K562 (cell line): ENCODE data around the gene SLC13A4. TPM values are rescaled to one million over a fixed set of nuclear protein-coding genes. Genes with fewer than 3 reads are reported as not detected.

ENCODE experiments used
- BRD4 ChIP-seq: fragments of 200-600 bp; sonication (generic); IDR thresholded peaks from 2 replicates; pipeline ENCODE4 v1.6.1; 2017; ENCODE audit warnings: inconsistent platforms
- CREB1 ChIP-seq, 2 experiments: sonication (generic) in 1 of 2; formaldehyde crosslinking in 1 of 2; IDR thresholded peaks; 2 replicates each; pipeline versions ENCODE4 v1.6.1 to v1.8.0; 2012 to 2022; ENCODE audit warnings: inconsistent platforms in 1 of 2, mild to moderate bottlenecking in 1 of 2, missing genetic modification reagents in 1 of 2, moderate library complexity in 1 of 2
- ESRRB ChIP-seq: fragments of 250-450 bp; sonication (Bioruptor Pico); IDR thresholded peaks from 2 replicates; pipeline ENCODE4 v1.5.0; 2020; ENCODE audit warnings: mild to moderate bottlenecking, moderate library complexity, borderline replicate concordance
- GABPA ChIP-seq: fragments of 200-800 bp; sonication (Bioruptor generic); conservative IDR thresholded peaks from 2 replicates; pipeline ENCODE4 v1.6.1; 2016; ENCODE audit warnings: low read depth, missing genetic modification characterization, missing compliant biosample characterization
- GATAD2B ChIP-seq: fragments of 450-650 bp; IDR thresholded peaks from 2 replicates; pipeline ENCODE4 v1.6.1; 2017; ENCODE audit warnings: mild to moderate bottlenecking, borderline replicate concordance
- GTF2A2 ChIP-seq: IDR thresholded peaks from 2 replicates; pipeline ENCODE4 v1.6.1; 2016; ENCODE audit warnings: mild to moderate bottlenecking, missing genetic modification characterization, missing compliant biosample characterization
- JUND ChIP-seq, 2 experiments: IDR thresholded peaks; 2 replicates in 1 of 2; 3 replicates in 1 of 2; pipeline ENCODE4 v1.6.1; 2011; ENCODE audit warnings: borderline replicate concordance in 2 of 2, low read depth in 2 of 2, low read length in 2 of 2, improper control_type of control experiment in 1 of 2, missing biosample characterization in 1 of 2, missing genetic modification characterization in 1 of 2, missing genetic modification reagents in 1 of 2
- MED1 ChIP-seq: sonication (generic); formaldehyde crosslinking; IDR thresholded peaks from 2 replicates; pipeline ENCODE4 v1.8.1; 2023; ENCODE audit warnings: missing genetic modification reagents, borderline replicate concordance
- MEIS2 ChIP-seq: fragments of 450-650 bp; IDR thresholded peaks from 2 replicates; pipeline ENCODE4 v1.6.1; 2014; ENCODE audit warnings: mild to moderate bottlenecking; ENCODE audit not compliant: partially characterized antibody
- NR2C2 ChIP-seq, 2 experiments: fragments of 200-800 bp in 1 of 2; sonication (Bioruptor generic) in 1 of 2; sonication (generic) in 1 of 2; formaldehyde crosslinking in 1 of 2; IDR thresholded peaks; 2 replicates each; pipeline versions ENCODE4 v1.6.1 to v1.8.0; 2016 to 2022; ENCODE audit warnings: mild to moderate bottlenecking in 1 of 2, missing compliant biosample characterization in 1 of 2, missing genetic modification characterization in 1 of 2, missing genetic modification reagents in 1 of 2
- PBX2 ChIP-seq, 2 experiments: IDR thresholded peaks in 1 of 2; conservative IDR thresholded peaks in 1 of 2; 2 replicates each; pipeline ENCODE4 v1.6.1; 2016; ENCODE audit warnings: low read depth in 2 of 2, mild to moderate bottlenecking in 1 of 2, missing compliant biosample characterization in 1 of 2, missing genetic modification characterization in 1 of 2, moderate library complexity in 1 of 2
- PTRF ChIP-seq: fragments of 450-650 bp; IDR thresholded peaks from 2 replicates; pipeline ENCODE4 v1.6.1; 2016; ENCODE audit warnings: mild to moderate bottlenecking, missing genetic modification characterization, missing compliant biosample characterization
- STAT6 ChIP-seq: sonication (generic); formaldehyde crosslinking; IDR thresholded peaks from 2 replicates; pipeline ENCODE4 v1.8.1; 2023; ENCODE audit warnings: mild to moderate bottlenecking, missing genetic modification reagents
- THAP7 ChIP-seq: fragments of 250-450 bp; sonication (Bioruptor Pico); IDR thresholded peaks from 2 replicates; pipeline ENCODE4 v1.5.0; 2021
- TOE1 ChIP-seq, 2 experiments: fragments of 450-650 bp in 1 of 2; sonication (generic) in 1 of 2; formaldehyde crosslinking in 1 of 2; IDR thresholded peaks; 2 replicates each; pipeline versions ENCODE4 v1.7.1 to v1.8.0; 2016 to 2022; ENCODE audit warnings: borderline replicate concordance in 2 of 2, mild to moderate bottlenecking in 2 of 2, antibody characterized with exemption in 1 of 2, inconsistent platforms in 1 of 2, low read depth in 1 of 2, missing genetic modification reagents in 1 of 2, moderate library complexity in 1 of 2
- XRCC5 ChIP-seq: fragments of 200-400 bp; formaldehyde crosslinking; IDR thresholded peaks from 2 replicates; pipeline ENCODE4 v1.6.1; 2017; ENCODE audit warnings: low read depth, mild to moderate bottlenecking, low read length
- ZNF324 ChIP-seq: fragments of 250-450 bp; sonication (Bioruptor Pico); IDR thresholded peaks from 2 replicates; pipeline ENCODE4 v1.4.0; 2020; ENCODE audit warnings: mild to moderate bottlenecking
- ZNF584 ChIP-seq: fragments of 200-800 bp; sonication (Bioruptor generic); IDR thresholded peaks from 2 replicates; pipeline ENCODE4 v1.6.1; 2016; ENCODE audit warnings: low read depth, mild to moderate bottlenecking, missing genetic modification characterization, missing compliant biosample characterization
- polyA plus RNA-seq, 8 experiments: library from polyadenylated mRNA; depleted of rRNA in 4 of 8; stranded (reverse) in 5 of 8; unstranded in 3 of 8; fragments of >200 nt; fragmentation: Nextera tagmentation in 2 of 8; fragmentation: Illumina TruSeq in 1 of 8; extraction: Ambion mirVana in 2 of 8; extraction: Trizol in 1 of 8; gene quantifications; 2 replicates each; pipeline versions ENCODE4 v1.2.1 to v1.2.3, GENCODE V29; 2011 to 2014; ENCODE audit warnings: inconsistent platforms in 1 of 8, missing spikeins in 1 of 8
- total RNA-seq, 7 experiments: library from RNA; depleted of rRNA in 6 of 7; stranded (reverse); fragments of >200 nt in 6 of 7; fragmentation: Illumina TruSeq in 2 of 7; extraction: Trizol in 2 of 7; gene quantifications; 2 replicates each; pipeline versions ENCODE4 v1.2.1 to v1.2.3, GENCODE V29; 2011 to 2021; ENCODE audit warnings: low replicate concordance in 1 of 7

SLC13A4 gene
- total and polyA plus RNA-seq, 9 of the 15 experiments (the other 6 are each of a cell fraction or from before 2014, with no cell fraction given): 0.11 to 1.0 (median 0.36) TPM

- TF ChIP-seq JUND (IDR thresholded peaks at IDR 0.05; ENCODE audit: borderline replicate concordance, low read depth, low read length): peak; percentile 66; the same call in 1 of the 2 replicates
- TF ChIP-seq JUND (tag; IDR thresholded peaks at IDR 0.05; ENCODE audit: borderline replicate concordance, low read depth, low read length): peak; percentile 51; the same call in 1 of the 3 replicates
- no peak for TF ChIP-seq TOE1 (IDR thresholded peaks at IDR 0.05; ENCODE audit: borderline replicate concordance)
- no peak for TF ChIP-seq TOE1 (CRISPR knock-in tag; IDR thresholded peaks at IDR 0.05; ENCODE audit: borderline replicate concordance, low read depth)
- no peak for TF ChIP-seq THAP7 (CRISPR knock-in tag)
- TF ChIP-seq MED1 (CRISPR knock-in tag): no peak
- TF ChIP-seq PBX2 (CRISPR knock-in tag; IDR thresholded peaks at IDR 0.05; ENCODE audit: low read depth): no peak
- peak; percentile 88 for TF ChIP-seq PBX2 (tag; conservative IDR thresholded peaks at IDR 0.05; ENCODE audit: low read depth)
- no peak for TF ChIP-seq BRD4
- TF ChIP-seq ZNF584 (CRISPR knock-in tag): 0 out of 2 replicates have a peak, but pooled peaks have one; percentile 49
- TF ChIP-seq STAT6 (CRISPR knock-in tag): no peak
- TF ChIP-seq GTF2A2 (tag): no peak
- TF ChIP-seq MEIS2: peak; percentile 95
- no peak for TF ChIP-seq NR2C2 (CRISPR knock-in tag; IDR thresholded peaks at IDR 0.05)
- peak; percentile 72 for TF ChIP-seq NR2C2 (tag; IDR thresholded peaks at IDR 0.05)
- no peak for TF ChIP-seq GATAD2B
- no peak for TF ChIP-seq PTRF (tag)
- no peak for TF ChIP-seq XRCC5
- TF ChIP-seq ESRRB (CRISPR knock-in tag): no peak
- peak; percentile 80 for TF ChIP-seq CREB1 (IDR thresholded peaks at IDR 0.05)
- TF ChIP-seq CREB1 (CRISPR knock-in tag; IDR thresholded peaks at IDR 0.05): peak; percentile 65; the same call in 1 of the 2 replicates
- TF ChIP-seq ZNF324 (CRISPR knock-in tag): no peak
- TF ChIP-seq GABPA (tag): peak; percentile 85
Observed at GRCh38 chr7:135745703-135746312, 17.8 kb upstream of the SLC13A4 start (continued).
